ENCODE results near the gene ZNF280D. TPM values are rescaled to one million over a fixed set of nuclear protein-coding genes. Genes with fewer than 3 reads are reported as not detected.

Gene ZNF280D
- total and polyA plus RNA-seq, 2 of the 13 experiments (the other 11 are each of a cell fraction or from before 2014, with no cell fraction given): 7.1 to 11.9 TPM

DNA sequence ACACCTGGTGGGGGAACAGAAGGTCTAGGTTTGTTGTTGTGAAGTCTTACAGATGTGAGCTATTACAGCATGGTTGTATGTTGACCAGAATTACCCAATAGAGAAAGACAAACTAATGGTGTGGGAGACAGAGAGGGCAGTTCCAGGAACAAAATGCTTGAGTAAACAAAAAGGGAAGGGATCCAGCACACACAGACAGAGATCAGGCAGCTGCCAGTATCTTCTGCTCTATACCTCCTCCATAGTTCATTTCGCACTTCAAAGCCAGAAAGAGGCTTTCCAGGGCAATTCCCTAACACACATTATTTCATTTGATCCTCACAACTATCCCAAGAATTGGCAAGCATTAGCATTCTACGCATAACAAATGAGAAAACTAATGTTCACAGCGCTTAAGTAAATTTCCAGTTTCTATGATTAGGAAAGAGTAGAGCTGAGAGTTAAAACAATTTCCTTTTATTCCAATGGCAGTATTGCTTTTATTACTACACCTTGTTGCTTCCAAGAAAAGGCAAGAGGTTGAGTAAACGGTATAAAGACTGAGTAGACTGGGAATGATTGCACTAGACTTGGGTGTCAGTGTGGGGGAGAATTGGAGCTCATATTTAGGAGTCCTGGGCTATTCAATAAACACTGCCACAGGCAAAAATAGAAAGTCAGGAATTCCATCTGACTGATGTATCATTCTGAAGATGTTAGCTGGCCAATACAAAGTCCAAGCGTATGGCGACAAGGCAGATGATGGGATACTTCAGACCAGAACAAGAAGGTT is 39.7 kb upstream of the ZNF280D start (continued):
- TF ChIP-seq KDM4B (CRISPR knock-in tag; IDR thresholded peaks at IDR 0.05) (0 out of 2 replicates have a peak, but pooled peaks have one; percentile 33), TCF7 (IDR thresholded peaks at IDR 0.05; ENCODE audit: low read depth) (peak; percentile 43; the same call in 1 of the 2 replicates), ZKSCAN8 (CRISPR knock-in tag; IDR thresholded peaks at IDR 0.05; ENCODE audit: borderline replicate concordance) (0 out of 2 replicates have a peak, but pooled peaks have one; percentile 49), SP1 (IDR thresholded peaks at IDR 0.05) (no peak), SP1 (CRISPR knock-in tag; IDR thresholded peaks at IDR 0.05) (no peak), HNRNPH1 (optimal IDR thresholded peaks at IDR 0.05; ENCODE audit: low read depth, low read length) (no peak), LCORL (IDR thresholded peaks at IDR 0.05) (no peak), LCORL (CRISPR knock-in tag; IDR thresholded peaks at IDR 0.05) (peak; percentile 76; the same call in 1 of the 2 replicates), ZNF331 (CRISPR knock-in tag; IDR thresholded peaks at IDR 0.05) (peak; percentile 89), ZFP36L1 (CRISPR knock-in tag; IDR thresholded peaks at IDR 0.05) (no peak), SNAPC2 (CRISPR knock-in tag; IDR thresholded peaks at IDR 0.05) (no peak), SOX13 (IDR thresholded peaks at IDR 0.05) (no peak), SOX13 (CRISPR knock-in tag; conservative IDR thresholded peaks at IDR 0.05 in 1 of 2, IDR thresholded peaks at IDR 0.05 in 1 of 2) (peak in 1 of 2 experiments; percentile 78; a peak in 2 of 4 replicates), ZNF614 (CRISPR knock-in tag; IDR thresholded peaks at IDR 0.05; ENCODE audit: borderline replicate concordance) (peak; percentile 38; the same call in 1 of the 2 replicates), POGZ (CRISPR knock-in tag; IDR thresholded peaks at IDR 0.05) (peak; percentile 46), SP4 (CRISPR knock-in tag; IDR thresholded peaks at IDR 0.05) (no peak), SOX5 (CRISPR knock-in tag; IDR thresholded peaks at IDR 0.05; ENCODE audit: borderline replicate concordance) (peak; percentile 70; the same call in 1 of the 2 replicates), HNF4A (CRISPR knock-in tag; IDR thresholded peaks at IDR 0.05) (peak; percentile 54; the same call in 1 of the 2 replicates), FOXO1 (CRISPR knock-in tag; IDR thresholded peaks at IDR 0.05) (peak; percentile 71; the same call in 1 of the 2 replicates), YEATS4 (CRISPR knock-in tag; IDR thresholded peaks at IDR 0.05; ENCODE audit: borderline replicate concordance) (no peak), BRCA1 (CRISPR knock-in tag; IDR thresholded peaks at IDR 0.05) (no peak)
- TF ChIP-seq, protein P1, sequence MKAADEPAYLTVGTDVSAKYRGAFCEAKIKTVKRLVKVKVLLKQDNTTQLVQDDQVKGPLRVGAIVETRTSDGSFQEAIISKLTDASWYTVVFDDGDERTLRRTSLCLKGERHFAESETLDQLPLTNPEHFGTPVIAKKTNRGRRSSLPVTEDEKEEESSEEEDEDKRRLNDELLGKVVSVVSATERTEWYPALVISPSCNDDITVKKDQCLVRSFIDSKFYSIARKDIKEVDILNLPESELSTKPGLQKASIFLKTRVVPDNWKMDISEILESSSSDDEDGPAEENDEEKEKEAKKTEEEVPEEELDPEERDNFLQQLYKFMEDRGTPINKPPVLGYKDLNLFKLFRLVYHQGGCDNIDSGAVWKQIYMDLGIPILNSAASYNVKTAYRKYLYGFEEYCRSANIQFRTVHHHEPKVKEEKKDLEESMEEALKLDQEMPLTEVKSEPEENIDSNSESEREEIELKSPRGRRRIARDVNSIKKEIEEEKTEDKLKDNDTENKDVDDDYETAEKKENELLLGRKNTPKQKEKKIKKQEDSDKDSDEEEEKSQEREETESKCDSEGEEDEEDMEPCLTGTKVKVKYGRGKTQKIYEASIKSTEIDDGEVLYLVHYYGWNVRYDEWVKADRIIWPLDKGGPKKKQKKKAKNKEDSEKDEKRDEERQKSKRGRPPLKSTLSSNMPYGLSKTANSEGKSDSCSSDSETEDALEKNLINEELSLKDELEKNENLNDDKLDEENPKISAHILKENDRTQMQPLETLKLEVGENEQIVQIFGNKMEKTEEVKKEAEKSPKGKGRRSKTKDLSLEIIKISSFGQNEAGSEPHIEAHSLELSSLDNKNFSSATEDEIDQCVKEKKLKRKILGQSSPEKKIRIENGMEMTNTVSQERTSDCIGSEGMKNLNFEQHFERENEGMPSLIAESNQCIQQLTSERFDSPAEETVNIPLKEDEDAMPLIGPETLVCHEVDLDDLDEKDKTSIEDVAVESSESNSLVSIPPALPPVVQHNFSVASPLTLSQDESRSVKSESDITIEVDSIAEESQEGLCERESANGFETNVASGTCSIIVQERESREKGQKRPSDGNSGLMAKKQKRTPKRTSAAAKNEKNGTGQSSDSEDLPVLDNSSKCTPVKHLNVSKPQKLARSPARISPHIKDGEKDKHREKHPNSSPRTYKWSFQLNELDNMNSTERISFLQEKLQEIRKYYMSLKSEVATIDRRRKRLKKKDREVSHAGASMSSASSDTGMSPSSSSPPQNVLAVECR (CRISPR knock-in tag; IDR thresholded peaks at IDR 0.05; ENCODE audit: borderline replicate concordance): peak; percentile 22; the same call in 1 of the 2 replicates
- TF ChIP-seq, protein P2, sequence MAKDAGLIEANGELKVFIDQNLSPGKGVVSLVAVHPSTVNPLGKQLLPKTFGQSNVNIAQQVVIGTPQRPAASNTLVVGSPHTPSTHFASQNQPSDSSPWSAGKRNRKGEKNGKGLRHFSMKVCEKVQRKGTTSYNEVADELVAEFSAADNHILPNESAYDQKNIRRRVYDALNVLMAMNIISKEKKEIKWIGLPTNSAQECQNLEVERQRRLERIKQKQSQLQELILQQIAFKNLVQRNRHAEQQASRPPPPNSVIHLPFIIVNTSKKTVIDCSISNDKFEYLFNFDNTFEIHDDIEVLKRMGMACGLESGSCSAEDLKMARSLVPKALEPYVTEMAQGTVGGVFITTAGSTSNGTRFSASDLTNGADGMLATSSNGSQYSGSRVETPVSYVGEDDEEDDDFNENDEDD (CRISPR knock-in tag; IDR thresholded peaks at IDR 0.05; ENCODE audit: borderline replicate concordance): no peak
- TF ChIP-seq, protein P3, sequence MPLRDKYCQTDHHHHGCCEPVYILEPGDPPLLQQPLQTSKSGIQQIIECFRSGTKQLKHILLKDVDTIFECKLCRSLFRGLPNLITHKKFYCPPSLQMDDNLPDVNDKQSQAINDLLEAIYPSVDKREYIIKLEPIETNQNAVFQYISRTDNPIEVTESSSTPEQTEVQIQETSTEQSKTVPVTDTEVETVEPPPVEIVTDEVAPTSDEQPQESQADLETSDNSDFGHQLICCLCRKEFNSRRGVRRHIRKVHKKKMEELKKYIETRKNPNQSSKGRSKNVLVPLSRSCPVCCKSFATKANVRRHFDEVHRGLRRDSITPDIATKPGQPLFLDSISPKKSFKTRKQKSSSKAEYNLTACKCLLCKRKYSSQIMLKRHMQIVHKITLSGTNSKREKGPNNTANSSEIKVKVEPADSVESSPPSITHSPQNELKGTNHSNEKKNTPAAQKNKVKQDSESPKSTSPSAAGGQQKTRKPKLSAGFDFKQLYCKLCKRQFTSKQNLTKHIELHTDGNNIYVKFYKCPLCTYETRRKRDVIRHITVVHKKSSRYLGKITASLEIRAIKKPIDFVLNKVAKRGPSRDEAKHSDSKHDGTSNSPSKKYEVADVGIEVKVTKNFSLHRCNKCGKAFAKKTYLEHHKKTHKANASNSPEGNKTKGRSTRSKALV (CRISPR knock-in tag; IDR thresholded peaks at IDR 0.05): peak; percentile 50; the same call in 1 of the 2 replicates
